HG02610 (cell line): ENCODE data around the gene CREB3L1.

Source experiments
- ATAC-seq: cut with Tn5 transposase; IDR thresholded peaks from one replicate; pipeline ENCODE4 v1.9.1; 2021; ENCODE audit warnings: mild to moderate bottlenecking, moderate library complexity; ENCODE audit not compliant: unreplicated experiment

CREB3L1 gene

GRCh38 chr11:46272816-46273427 lies 4.5 kb upstream of the CREB3L1 start:
- ATAC-seq: no peak

GRCh38 chr11:46273511-46274205 lies 3.8 kb upstream of the CREB3L1 start:
- ATAC-seq: no peak

DNA sequence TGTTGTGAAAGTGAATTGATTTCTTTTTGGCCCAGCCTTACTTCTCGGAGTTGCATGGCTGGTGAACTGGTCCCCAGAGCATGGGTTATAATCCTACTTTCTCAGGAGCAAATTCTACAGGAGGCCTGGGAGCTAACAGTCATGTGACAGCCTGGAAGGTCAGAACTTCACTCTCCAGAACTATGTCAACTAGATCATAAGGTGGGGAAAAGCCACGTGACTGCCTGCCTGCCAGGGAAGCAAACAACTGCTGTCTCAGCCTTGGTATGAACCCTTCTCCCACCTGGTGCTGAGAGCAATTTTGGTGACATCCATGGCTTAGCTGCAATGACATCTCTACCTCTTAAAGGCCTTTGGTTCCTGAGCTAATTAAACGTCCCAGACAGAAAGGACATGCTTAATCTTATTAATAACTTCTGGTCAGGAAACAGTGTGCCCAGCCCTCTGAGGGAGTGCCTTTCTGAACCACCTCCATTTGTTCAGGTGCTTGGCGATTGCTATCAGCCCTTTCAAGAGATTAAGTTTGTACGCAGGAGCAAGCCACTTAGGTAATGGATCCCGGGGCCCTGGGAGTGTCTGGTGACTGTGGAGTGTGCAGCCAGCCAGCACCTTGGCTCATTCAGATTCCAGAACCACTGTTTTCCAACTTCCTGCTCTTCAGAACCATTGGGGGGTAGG lies 1.4 kb upstream of the CREB3L1 start:
- ATAC-seq: no peak

GRCh38 chr11:46277313-46277621 lies 195 bp upstream of the CREB3L1 start:
- ATAC-seq: no peak

GRCh38 chr11:46278387-46279125 lies 1.1 kb downstream of the CREB3L1 start:
- no peak for ATAC-seq

GRCh38 chr11:46279126-46280099 lies 2.0 kb downstream of the CREB3L1 start:
- no peak for ATAC-seq

- ATAC-seq: no peak
Measured at GRCh38 chr11:46280706-46281105, 3.2 kb downstream of the CREB3L1 start.

- ATAC-seq: no peak
Measured at GRCh38 chr11:46281371-46281831, 3.9 kb downstream of the CREB3L1 start.

DNA sequence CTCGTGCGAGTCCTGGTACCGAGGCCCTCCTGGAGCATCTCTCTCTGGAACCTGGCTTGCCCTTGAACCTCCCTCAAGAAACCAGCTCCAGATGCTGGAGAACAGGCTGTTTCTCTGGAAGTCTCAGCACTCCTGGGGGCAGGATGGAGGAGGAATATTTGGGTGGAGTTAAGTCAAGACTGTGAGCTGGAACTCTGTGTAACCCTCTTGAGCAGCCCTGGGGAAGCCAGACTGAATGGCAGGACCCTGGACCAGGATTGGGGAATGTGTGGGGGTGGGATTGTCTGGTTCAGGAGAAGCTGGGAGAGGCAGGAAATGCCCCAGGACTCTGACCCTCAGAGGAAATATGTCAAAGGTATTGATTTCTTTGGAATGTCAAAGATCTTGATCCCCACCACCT lies 7.7 kb downstream of the CREB3L1 start:
- no peak for ATAC-seq

GRCh38 chr11:46285594-46286033 lies 8.2 kb downstream of the CREB3L1 start:
- ATAC-seq: no peak

GRCh38 chr11:46286789-46287188 lies 9.3 kb downstream of the CREB3L1 start:
- ATAC-seq: no peak

GRCh38 chr11:46288451-46288850 lies 11.0 kb downstream of the CREB3L1 start:
- ATAC-seq: no peak

GRCh38 chr11:46290011-46290410 lies 12.5 kb downstream of the CREB3L1 start:
- no peak for ATAC-seq

DNA sequence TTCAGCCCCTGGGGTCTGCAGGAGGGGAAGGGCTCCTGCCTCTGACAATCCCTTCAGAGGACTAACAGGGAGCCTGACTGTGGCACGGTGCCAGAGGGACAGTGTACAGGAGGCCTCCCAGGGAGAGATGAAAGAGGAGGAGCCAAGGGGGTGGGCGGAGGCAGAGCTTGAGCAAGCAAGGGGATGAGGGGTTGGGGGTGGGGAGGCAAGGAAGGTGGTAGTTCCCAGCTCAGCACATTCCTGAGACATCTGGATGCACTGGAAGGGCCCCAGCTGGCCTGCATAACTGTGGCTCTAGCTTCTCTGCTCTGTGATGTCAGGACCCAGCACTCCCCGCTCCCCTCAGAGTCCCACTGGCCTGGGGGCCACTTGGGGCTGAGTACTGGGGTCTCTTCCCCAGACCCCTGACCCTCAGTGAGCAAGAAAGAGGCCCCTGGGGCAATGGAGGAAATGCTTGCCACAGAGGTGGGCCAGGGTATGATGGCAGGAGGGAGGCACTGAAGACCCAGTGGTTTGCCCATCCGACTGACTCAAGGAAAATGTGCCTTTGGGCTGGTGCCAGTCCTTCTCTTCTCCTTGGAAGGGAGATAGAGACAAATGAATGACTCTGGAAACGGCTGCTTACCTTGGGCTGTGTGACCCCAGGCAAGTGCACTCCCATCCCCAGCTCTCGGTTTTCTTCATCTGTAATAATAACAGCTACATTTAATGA lies 13.3 kb downstream of the CREB3L1 start:
- no peak for ATAC-seq

DNA sequence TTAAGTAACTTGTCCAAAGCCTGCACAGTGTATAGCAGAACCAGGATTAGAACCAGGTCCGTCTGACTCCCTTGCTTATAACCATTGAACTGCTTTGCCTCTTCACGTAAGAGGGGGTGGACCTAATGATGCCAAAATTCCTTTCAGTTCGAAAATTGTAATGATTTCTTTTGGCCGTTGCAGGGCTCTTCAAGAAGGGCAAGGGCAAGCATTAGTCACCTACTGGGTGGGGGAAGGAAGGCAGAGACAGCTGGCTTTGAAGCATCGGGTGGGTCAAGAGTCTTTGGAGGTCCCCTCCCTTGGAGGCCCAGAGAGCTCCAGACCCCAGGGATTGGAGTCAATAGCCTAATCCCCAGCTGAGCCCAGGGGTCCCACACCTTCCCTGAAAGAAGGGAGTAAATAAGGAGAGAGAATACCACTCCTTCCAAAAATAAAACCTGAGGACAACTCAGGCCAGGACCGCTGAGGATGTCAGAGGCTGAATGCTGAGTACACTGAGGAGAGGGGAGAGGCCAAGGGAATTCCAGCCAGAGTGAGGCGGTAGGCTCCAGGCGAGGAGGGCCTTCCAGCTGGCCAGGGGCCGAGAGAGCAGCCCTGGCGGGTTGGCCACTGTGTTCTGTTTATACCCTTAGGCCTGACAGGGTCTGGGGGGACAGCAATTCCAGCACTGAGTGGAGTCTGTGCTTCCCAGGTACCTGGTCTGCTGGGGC lies 14.1 kb downstream of the CREB3L1 start:
- no peak for ATAC-seq

GRCh38 chr11:46293066-46293465 lies 15.6 kb downstream of the CREB3L1 start:
- ATAC-seq: no peak

- no peak for ATAC-seq
Measured at GRCh38 chr11:46293641-46294103, 16.2 kb downstream of the CREB3L1 start.

- no peak for ATAC-seq
Measured at GRCh38 chr11:46294365-46295309, 17.2 kb downstream of the CREB3L1 start.
